Right renal pelvis (tissue), 4 donors: Measurements from ENCODE around the gene METTL16. TPM values are rescaled to one million over a fixed set of nuclear protein-coding genes. Genes with fewer than 3 reads are reported as not detected.
"Not testable (repeated sequence)": the region's sequence is repeated elsewhere in the genome, so short reads cannot be mapped to it uniquely, and the experiment has no call there.

ENCODE experiments used
- DNase-seq, 4 donors: peaks; one replicate each; pipeline ENCODE4 v3.0.0-alpha.2; 2013; ENCODE audit warnings: low read depth in 4 of 4, low spot score in 3 of 4, missing footprints in 1 of 4
- polyA plus RNA-seq, 4 donors: library from polyadenylated mRNA; unstranded; fragments of 120-200 nt; gene quantifications; one replicate each; pipeline ENCODE4 v1.2.1, GENCODE V29; 2013; ENCODE audit not compliant: insufficient read length in 4 of 4

METTL16 gene
- polyA plus RNA-seq, 4 donors = 37.2 to 47.0 (median 42.1) TPM

GRCh38 chr17:2503627-2504026 lies 8.1 kb downstream of the METTL16 start:
- no peak for DNase-seq

DNA sequence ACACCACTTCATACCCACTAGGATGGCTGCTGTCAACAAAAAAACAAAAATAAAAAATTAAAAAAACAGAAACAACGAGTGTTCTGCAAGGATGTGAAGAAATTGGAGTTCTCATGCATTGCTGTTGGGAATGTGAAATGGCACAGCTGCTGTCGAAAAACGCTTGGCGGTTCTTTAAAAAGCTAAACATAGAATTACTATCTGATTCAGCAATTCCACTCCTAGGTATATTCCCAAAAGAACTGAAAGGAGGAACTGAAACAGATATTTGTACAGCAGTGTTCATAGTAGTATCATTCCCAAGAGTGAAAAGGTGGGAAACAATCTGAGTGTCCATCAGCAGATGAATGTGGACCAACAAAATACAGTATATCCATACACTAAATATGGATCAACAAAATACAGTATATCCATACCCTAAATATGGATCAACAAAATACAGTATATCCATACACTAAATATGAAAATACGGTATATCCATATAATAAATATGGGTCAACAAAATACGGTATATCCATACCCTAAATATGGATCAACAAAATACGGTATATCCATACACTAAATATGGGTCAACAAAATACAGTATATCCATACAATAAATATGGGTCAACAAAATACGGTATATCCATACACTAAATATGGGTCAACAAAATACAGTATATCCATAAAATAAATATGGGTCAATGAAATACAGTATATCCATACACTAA lies 8.7 kb downstream of the METTL16 start:
- no peak for DNase-seq

GRCh38 chr17:2500446-2500845 lies 11.2 kb downstream of the METTL16 start:
- no peak for DNase-seq

- DNase-seq = not testable (repeated sequence)
Observed at GRCh38 chr17:2489286-2489685, 22.4 kb downstream of the METTL16 start.

DNA sequence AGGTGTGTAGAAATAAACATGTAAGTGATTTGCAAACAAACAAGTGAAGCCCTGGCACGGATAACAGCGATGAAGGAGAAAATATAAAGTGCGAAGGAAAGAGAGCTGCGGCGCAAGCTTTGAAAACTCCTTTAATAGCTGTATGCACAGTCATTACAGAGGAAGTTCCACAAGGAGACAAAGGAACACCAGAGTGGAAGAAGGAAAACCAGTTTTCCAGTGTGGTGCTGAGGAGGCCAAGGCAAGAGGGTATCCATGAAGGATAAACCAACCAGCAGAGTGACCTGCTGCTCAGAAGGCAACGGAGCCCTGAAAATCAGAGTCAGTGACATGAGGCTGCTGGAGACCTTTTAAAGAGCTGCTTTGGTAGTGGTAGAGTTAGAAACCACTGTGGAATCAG lies 24.4 kb downstream of the METTL16 start:
- no peak for DNase-seq

DNA sequence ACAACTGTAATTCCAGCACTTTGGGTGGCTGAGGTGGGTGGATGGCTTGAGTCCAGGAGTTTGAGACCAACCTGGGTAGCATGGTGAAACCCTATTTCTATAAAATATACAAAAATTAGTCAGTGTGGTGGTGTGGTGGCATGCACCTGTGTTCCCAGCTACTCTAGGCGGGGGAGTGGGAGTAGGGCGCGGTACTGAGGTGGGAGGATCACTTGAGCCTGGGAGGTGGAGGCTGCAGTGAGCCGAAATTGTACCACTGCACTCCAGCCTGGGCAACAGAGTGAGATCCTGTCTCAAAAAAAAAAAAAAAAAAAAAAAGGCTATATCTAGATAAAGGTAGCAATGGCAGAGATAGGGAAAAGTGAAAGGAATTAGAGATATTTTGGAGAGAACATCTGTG lies 25.0 kb downstream of the METTL16 start:
- DNase-seq = not testable (repeated sequence)

GRCh38 chr17:2485970-2486369 lies 25.7 kb downstream of the METTL16 start:
- no peak for DNase-seq

DNA sequence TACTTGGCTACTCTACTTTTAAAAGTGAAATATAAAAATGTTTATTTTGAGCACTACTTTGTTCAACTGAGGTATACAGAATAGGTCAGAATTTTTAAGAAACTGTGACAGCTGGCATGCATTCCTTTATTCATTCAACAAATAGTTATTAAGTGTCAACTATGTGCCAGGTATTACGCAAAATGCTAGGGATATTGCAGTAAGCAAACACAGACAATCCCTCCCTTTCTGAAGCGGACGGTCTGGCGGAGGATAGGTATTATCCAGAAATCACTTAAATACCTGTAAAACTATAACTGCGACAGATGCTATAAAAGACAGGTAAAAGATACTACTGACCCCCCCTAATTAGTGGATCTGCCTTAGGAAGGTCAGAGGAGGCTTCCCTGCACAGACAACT lies 26.1 kb downstream of the METTL16 start:
- DNase-seq = no peak

- no peak for DNase-seq
Observed at GRCh38 chr17:2484876-2485275, 26.8 kb downstream of the METTL16 start.

DNA sequence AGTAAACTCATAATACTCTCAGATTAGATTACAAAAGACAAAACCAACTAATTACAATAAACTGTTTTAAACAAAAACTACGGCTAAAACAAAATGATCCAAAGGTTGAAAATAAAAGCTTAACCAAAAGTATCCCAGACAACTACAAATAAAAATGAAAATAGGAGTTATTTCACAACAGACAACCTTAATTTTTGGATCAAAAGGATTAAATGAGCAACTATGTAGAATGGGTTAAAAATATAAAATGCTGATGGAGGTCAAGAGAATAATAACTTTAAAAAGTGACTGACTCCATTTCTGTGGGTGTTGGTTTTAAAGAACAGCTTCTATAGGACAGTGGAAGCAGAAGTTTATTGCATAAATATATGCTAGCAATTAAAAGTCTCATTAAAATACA lies 28.6 kb downstream of the METTL16 start:
- DNase-seq = no peak

GRCh38 chr17:2482218-2482617 lies 29.5 kb downstream of the METTL16 start:
- no peak for DNase-seq

DNA sequence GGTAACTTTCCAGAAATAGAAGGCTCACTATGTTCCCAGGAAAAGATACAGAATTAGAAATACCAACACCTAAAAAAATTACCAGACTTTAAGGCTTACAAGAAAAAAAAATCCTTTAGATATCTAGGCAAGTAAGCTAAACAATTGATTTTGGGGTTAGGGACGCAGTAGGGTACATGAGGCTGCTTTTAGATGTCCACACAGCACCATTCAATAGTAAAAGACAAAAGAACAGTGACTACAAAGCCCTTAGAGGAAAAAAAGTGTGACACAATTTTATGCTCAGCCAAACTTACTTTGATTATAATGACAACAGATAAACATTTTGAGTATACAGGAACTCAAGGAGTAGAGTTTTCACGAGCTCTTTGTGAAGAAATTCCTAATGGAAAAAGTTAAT lies 29.9 kb downstream of the METTL16 start:
- DNase-seq = no peak

GRCh38 chr17:2478458-2478857 lies 33.2 kb downstream of the METTL16 start:
- DNase-seq = no peak

DNA sequence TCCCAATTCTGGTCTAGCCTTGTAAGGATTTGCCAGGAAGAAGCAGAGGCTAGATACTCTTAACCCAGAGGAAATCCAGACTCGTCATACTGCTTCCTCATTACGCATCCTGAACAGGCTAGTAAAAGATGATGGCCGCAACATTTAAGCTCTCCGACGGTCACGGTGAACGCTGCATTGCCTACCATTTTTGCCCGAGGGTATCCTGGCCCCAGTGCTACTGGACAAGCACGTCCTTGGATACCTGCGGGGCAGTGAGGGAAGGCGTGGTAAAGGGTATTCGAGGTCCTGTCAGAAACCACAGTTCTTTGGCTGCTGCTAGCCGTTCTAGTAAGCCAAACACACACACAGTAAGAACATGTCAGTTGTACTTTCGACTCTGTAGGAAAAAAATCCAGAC lies 36.6 kb downstream of the METTL16 start:
- DNase-seq = no peak

- no peak for DNase-seq
Observed at GRCh38 chr17:2474371-2474770, 37.3 kb downstream of the METTL16 start.

- no peak for DNase-seq
Observed at GRCh38 chr17:2468270-2468669, 43.4 kb downstream of the METTL16 start.

- DNase-seq = no peak
Observed at GRCh38 chr17:2466931-2467330, 44.8 kb downstream of the METTL16 start.

GRCh38 chr17:2462481-2462880 lies 49.2 kb downstream of the METTL16 start:
- no peak for DNase-seq

GRCh38 chr17:2459917-2460271 lies 51.8 kb downstream of the METTL16 start:
- DNase-seq = no peak

GRCh38 chr17:2457913-2458312 lies 53.8 kb downstream of the METTL16 start:
- no peak for DNase-seq

DNA sequence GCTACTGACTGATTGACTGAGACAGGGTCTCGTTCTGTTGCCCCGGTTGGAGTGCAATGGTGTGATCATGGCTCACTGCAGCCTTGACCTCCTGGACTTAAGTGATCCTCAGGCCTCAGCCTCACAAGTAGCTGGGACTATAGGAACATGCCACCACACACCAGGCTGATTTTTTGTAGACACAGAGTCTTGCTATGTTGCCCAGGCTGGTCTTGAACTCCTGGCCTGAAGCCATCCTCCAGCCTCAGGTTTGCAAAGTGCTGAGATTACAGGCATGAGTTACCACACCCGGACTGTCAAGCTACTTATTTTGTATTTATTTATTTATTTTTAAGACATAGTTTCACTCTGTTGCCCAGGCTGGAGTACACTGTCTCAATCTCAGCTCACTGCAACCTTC lies 55.2 kb downstream of the METTL16 start:
- no peak for DNase-seq

DNA sequence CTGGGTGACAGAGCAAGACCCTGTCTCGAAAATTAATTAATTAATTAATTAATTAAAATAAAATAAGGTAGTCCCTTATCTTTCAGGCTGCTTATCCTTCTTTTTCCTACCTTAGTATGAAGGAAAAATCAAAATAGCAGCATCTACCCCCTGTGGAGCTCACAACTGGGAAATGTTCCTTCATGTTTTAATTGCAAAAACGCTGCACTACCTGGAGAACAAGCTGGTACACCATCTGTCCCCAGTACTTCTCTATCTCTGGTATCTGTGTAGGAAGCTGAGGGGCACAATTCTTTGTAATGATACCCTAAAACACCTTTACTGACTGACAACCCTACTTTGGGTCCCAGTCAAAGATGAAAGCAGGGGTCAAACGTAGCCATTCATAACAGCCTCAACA lies 55.7 kb downstream of the METTL16 start:
- DNase-seq = no peak

- DNase-seq = no peak
Observed at GRCh38 chr17:2453866-2454265, 57.8 kb downstream of the METTL16 start.
